ENCODE results near the gene RAI1.

The RAI1 gene

GRCh38 chr17:17819111-17819510 lies 137.9 kb downstream of the RAI1 start:
- no peak for DNase-seq

GRCh38 chr17:17819561-17819995 lies 138.3 kb downstream of the RAI1 start:
- no peak for DNase-seq

GRCh38 chr17:17820046-17820445 lies 138.8 kb downstream of the RAI1 start:
- no peak for DNase-seq

- DNase-seq = no peak
Observed at GRCh38 chr17:17820463-17821158, 139.4 kb downstream of the RAI1 start.

- DNase-seq = no peak
Observed at GRCh38 chr17:17822189-17822588, 140.9 kb downstream of the RAI1 start.

- no peak for DNase-seq
Observed at GRCh38 chr17:17822616-17823015, 141.4 kb downstream of the RAI1 start.

GRCh38 chr17:17823433-17824118 lies 142.3 kb downstream of the RAI1 start:
- DNase-seq = peak; percentile 91

- DNase-seq = no peak
Observed at GRCh38 chr17:17824119-17824782, 143.0 kb downstream of the RAI1 start.

GRCh38 chr17:17824783-17825614 lies 143.7 kb downstream of the RAI1 start:
- no peak for DNase-seq

GRCh38 chr17:17826342-17826713 lies 145.1 kb downstream of the RAI1 start:
- no peak for DNase-seq

- DNase-seq = no peak
Observed at GRCh38 chr17:17826942-17827785, 145.9 kb downstream of the RAI1 start.

- no peak for DNase-seq
Observed at GRCh38 chr17:17827826-17828621, 146.8 kb downstream of the RAI1 start.

GRCh38 chr17:17830269-17830567 lies 149.0 kb downstream of the RAI1 start:
- DNase-seq = no peak

GRCh38 chr17:17830740-17831207 lies 149.5 kb downstream of the RAI1 start:
- DNase-seq = no peak

- DNase-seq = no peak
Observed at GRCh38 chr17:17831208-17832031, 150.2 kb downstream of the RAI1 start.

GRCh38 chr17:17832032-17832363 lies 150.7 kb downstream of the RAI1 start:
- no peak for DNase-seq

- DNase-seq = no peak
Observed at GRCh38 chr17:17833658-17834357, 152.6 kb downstream of the RAI1 start.

- no peak for DNase-seq
Observed at GRCh38 chr17:17834974-17835373, 153.7 kb downstream of the RAI1 start.

- no peak for DNase-seq
Observed at GRCh38 chr17:17835415-17836249, 154.4 kb downstream of the RAI1 start.

Measured in left hindlimb (tissue), 1 donor.